AG10803 (cell line): ENCODE data around the gene RPAP3.

Experiments used
- DNase-seq: peaks from one replicate; pipeline ENCODE4 v3.0.0; 2010; ENCODE audit warnings: low read depth
- H3K4me3 ChIP-seq: 2 replicates; pipeline ENCODE4 v1.5.1; 2011; ENCODE audit warnings: mild to moderate bottlenecking, low read length, control low read depth
- TF ChIP-seq, protein P1 (sequence below): conservative IDR thresholded peaks from 2 replicates; pipeline ENCODE4 v1.5.1; 2011; ENCODE audit warnings: mild to moderate bottlenecking, low read length, control low read depth, inconsistent platforms

The RPAP3 gene

GRCh38 chr12:47736877-47737676 lies 31.2 kb upstream of the RPAP3 start:
- DNase-seq = peak; percentile 90
- peak overlapping the region; percentile 29; the same call in 1 of the 2 replicates for H3K4me3 ChIP-seq
- TF ChIP-seq, protein P1, sequence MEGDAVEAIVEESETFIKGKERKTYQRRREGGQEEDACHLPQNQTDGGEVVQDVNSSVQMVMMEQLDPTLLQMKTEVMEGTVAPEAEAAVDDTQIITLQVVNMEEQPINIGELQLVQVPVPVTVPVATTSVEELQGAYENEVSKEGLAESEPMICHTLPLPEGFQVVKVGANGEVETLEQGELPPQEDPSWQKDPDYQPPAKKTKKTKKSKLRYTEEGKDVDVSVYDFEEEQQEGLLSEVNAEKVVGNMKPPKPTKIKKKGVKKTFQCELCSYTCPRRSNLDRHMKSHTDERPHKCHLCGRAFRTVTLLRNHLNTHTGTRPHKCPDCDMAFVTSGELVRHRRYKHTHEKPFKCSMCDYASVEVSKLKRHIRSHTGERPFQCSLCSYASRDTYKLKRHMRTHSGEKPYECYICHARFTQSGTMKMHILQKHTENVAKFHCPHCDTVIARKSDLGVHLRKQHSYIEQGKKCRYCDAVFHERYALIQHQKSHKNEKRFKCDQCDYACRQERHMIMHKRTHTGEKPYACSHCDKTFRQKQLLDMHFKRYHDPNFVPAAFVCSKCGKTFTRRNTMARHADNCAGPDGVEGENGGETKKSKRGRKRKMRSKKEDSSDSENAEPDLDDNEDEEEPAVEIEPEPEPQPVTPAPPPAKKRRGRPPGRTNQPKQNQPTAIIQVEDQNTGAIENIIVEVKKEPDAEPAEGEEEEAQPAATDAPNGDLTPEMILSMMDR = no peak

DNA sequence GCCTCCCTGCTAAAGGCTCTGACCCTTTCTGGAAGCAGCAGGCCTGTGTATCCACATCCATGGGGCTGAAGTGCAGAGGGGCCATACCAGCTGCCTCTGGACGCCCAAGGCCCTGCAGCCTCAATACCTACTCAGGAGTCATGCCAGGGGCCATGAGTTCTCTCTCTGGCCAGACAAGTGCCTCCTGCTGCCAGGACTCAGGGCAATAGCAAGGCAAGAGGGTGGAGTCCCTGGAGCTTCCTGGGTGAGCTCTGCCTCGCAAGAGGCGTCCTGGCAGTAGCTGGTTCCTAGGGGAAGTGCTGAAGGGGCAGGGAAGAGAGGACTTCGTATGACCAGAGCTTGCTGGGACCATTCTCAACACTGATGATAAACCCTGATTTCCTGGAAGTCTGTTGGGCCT lies 30.4 kb upstream of the RPAP3 start:
- H3K4me3 ChIP-seq = no peak overlapping the region
- TF ChIP-seq, protein P1 = no peak
- DNase-seq = no peak

- no peak for DNase-seq
- no peak overlapping the region for H3K4me3 ChIP-seq
Measured at GRCh38 chr12:47735649-47736048, 29.8 kb upstream of the RPAP3 start.

DNA sequence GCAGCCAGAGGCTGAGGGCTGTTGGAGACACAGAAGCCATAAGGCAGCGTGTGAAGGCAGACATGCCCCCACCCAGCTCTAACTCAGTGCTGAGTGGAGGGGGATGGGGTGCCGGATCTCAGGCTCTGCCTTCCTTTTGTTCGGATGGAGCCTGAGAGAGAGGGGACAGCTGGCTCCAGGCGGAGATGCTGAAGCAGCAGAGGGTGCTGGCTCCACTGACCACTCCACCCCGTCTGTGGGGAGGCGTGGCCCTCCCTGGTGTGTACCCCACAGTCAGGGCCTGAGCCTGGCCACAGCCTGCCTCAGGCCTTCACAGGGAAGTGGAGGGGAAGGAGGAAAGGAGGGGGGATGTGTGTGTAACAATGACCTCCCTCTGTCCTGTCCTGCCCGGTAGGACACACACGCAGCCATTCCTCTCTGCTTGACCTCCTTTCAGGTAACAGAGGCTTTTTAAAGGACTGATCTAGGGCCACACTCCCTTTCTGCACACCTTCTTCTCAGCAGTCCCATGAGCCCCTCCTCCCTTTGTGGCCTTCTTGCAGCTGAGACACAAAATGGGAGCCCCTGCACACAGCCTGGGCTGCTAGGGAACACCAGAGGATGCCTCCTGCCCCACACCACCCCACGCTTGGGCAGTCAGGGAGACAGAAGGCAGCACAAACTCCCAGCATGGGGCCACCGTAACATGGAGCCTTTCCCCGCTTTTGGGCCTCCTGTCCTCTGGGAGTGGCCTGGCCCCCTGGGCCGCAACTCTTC lies 29.1 kb upstream of the RPAP3 start:
- H3K4me3 ChIP-seq = no peak overlapping the region
- DNase-seq = no peak
- TF ChIP-seq, protein P1 = no peak

More at GRCh38 chr12:47735649-47736048, 29.8 kb upstream of the RPAP3 start:
- TF ChIP-seq, protein P1 = no peak

DNA sequence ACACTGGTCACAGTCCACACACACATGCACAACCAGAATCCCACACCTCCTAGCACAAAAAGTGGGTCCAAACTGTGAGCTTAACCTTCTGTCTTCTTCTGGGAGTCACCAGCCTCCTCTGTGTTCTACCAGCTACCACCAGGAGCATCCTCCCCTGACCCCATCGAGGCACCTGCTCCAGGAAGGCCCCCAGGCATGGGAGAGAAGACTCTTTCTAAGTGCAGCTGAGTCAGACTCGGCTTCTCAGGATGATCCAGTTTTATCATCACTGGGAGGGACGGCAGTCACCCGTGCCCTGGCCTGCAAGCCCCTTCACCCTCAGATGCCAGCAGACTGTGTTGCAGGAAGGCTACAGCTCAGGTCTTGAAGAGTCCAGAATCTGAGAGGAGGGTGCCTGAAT lies 27.3 kb upstream of the RPAP3 start:
- TF ChIP-seq, protein P1 = no peak
- DNase-seq = no peak

GRCh38 chr12:47732504-47732903 lies 26.7 kb upstream of the RPAP3 start:
- H3K4me3 ChIP-seq = no peak overlapping the region
- no peak for DNase-seq
- TF ChIP-seq, protein P1 = no peak

More for the DNA sequence above, 27.3 kb upstream of the RPAP3 start:
- H3K4me3 ChIP-seq = no peak overlapping the region
